GM18867 (cell line): ENCODE results near the gene FOXC2.

Experiments used
- ATAC-seq: cut with Tn5 transposase; IDR thresholded peaks from one replicate; pipeline ENCODE4 v1.9.1; 2021; ENCODE audit warnings: mild to moderate bottlenecking, moderate library complexity; ENCODE audit not compliant: unreplicated experiment

The FOXC2 gene

DNA sequence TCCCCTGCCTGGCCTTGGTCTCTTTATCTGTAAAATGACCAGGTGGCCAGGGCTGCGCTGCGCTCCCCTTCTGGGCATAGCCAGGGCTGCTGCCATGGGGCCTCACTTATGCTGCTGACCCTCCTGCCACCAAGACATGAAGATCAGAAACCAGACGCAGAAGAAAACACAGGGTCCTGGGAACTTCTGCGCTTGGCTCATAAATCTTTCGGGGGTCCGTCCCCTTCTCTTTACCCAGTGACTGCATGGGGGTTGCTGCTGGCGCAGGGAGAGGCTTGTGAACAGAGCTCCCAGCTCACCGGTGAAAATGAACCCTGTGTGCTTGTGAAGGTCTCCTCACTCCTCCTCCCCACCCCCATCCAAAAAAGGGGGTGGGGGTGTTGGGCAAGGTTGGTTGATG is 6.0 kb downstream of the FOXC2 start:
- ATAC-seq = no peak

DNA sequence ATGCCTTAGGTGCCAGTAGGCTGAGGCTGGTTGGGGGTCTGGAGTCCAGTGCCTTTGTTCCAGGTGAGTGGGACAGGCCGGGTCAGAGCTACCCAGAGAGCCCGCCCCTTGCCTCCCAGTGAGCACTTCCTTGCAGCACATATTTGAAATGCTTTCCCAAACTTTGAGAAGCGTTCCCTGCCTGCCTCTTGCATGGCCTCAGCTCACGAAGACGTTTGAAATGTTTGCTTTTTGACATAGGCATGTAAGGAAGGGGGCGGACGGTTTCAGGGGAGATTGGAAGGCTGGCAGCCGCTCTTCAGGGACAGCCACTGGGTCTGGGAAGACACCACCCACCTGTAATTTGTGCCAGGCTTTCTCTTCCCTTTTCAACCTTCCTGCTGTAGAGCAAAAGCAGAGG is 6.6 kb downstream of the FOXC2 start:
- ATAC-seq = no peak

DNA sequence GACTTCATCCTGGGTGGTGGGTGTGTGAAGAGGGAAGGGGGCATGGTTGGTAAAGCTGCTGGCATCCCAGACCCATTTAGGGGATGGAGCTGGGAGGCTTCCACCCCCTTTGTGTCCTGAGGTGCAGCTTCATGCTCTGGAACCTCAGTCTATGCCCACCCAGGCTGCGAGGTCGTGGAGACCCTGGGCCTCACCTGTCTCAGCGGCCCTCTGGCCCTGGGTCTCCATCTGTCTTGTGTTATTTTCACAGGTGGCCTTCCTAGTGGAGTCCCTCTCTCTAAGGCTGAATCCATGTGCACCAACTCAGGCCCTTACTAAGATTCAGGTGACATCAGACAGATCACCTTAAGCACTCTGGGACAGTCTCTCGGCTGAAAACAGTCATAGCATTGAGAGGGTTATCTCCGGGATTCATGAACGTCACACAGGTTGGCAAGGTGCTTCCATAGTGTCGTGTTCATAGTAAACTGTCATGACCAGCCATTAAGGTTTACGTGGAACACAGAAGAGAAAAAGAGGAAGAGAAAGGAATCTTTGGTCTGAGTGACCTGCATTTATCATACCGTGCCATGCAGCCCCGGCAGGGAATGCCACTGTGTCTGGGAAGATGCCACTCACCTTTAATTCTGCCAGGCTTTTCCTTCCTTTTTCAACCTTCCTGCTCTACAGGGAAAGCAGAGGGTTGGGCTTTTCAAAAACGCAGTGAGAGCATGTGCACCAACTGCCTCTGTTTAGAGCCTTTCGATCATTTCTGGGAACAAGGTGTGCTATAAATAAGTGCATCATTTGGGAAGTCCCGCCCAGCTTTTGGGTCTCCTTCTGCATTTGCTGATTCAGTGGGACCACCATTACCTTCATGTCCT is 7.2 kb downstream of the FOXC2 start:
- no peak for ATAC-seq

DNA sequence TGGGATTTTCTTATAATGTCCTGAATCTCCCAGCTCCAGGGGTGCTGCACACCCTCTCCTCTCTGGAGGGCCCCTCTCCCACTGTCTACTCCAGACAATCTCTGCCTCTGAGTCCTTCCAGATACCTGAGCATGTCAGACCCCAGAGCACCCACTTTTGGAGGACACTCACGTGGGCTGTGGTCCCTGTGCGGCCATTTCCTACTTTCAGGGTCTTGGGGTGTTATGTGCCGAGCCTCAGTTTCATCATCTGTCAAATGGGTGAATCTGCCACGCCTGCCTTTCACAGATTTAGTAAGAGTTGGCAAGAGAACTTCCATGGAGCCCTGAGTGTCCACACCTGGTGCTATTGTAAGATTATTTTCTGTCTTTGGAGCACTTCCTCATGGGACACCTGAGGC is 8.0 kb downstream of the FOXC2 start:
- no peak for ATAC-seq

DNA sequence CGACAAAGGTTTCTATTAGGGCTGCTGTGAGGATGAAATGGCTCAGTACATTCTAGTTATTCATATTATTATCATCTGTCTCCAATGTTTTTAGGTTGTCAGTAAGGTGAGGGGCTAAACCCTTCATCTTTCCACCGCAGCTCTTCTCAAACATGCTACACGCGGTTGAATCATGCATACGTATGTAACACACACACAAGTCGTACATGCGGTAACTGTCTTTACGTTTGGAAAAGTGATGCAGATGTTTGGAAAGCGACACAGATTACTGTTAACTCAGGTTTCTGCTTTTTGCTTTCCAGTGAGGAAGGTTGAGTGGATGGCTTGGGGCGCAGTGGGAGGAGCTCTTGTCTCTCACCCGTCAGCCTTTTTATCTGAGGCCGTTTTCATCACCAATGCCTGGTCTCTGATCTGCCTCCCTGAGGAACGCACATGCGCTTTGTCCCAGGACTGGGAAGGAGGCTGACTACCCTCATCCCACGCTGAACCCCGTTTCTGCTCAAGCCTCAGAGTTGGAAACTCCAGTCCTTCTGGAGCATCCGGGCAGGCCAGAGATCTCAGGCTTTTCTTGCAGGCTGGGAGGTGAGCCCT is 8.6 kb downstream of the FOXC2 start:
- no peak for ATAC-seq

DNA sequence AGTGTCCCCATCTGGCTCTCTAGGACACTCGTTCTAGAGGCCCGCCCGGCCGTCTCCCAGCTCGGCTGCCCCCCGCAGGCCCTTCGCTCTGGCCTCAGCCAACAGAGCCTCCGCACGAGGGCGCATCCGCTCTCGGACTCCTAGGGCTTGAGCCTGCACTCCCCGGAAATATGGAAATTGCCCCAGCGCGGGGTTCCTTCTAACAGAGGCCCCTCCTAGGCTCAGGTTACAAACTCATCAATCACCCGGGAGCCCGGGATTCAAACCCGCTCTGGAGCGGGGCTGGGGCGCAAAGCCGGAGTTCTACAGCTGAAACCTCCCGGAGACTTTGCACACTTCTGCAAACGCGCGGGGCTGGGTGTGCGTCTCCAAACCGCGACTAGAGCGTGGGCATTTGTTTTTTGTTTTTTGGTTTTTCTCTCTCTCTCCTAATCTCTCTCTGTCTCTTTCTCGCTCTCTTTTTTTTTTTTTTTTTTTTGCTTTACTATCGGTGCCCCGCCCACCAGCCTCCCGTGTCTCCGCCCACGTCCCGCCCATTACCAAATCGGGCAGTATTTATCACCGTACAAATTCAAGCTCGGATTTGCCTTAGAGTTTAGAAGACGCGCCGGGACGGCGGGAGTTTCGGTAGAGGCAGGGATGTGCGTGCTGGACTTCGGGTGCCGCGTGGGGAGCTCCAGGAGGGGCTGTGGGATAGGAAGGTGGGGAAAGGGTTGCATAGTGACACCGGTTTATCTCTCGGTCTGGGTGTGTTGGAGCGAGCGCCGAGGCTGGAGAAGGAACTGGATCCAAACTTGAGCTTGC is 9.3 kb downstream of the FOXC2 start:
- no peak for ATAC-seq

DNA sequence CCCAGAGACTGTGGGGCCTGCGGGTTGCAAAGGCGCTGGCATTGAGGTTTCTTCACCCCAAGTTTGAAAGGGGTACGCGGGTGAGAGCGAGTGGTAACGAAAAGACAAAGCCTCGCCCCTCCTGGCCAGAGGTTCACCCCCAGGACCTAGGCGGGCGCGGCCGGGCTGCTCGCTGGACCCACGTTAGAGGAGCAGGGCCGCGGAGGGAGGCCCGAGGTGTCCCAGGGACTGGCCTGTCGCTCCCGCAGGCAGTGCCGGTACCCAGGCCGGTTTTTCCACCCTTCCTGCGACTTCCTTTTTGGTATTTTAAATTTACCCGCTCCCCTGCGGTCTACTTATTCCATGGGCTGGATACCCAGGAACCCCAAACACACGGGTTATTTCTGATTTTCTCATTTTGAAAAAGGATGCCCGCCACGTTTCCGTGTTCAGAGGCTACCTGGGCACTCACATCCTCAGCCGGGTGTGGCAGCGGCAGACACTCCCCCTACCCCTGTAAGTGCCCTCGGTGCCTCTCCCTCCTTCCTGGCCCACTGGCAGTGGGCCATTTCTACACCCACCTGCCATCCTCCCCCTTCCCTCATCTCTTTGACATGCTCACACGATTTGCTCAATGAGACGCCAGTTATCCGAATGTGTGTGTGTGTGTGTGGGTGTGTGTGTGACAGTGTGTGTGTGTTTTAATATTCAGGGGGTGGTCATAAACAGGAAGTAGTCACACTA is 10.1 kb downstream of the FOXC2 start:
- ATAC-seq = no peak

DNA sequence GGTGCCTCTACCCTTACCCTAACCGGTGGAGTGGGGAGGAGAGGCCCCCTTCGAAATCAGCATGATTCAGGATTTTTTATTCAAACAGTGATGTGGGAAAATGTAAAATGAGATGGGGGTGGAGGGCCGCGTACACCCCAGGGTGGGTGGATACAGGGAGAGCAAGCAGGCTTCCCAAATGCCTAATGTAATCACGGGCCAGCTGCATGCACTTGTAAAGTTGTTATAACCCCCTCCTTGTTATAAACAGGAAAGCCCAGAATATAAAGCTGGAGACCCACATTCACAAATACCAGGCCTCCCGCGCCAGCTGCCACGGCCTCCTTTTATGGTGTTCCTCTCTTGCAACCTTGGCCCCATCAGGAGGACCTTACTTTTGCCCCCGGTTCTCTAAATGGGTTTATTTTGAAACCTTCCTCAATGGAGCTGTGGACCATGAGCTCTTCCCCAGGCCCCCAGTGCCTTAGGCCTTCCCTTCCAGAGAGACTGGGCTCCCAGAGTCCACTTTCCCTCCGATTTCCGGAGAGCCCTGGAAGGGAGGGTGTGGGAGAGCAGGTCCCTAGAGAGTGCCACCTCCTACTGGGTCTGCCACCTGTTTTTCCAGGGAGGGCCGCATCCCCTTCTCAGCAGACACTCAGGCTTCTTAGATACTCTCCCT is 10.8 kb downstream of the FOXC2 start:
- ATAC-seq = no peak

DNA sequence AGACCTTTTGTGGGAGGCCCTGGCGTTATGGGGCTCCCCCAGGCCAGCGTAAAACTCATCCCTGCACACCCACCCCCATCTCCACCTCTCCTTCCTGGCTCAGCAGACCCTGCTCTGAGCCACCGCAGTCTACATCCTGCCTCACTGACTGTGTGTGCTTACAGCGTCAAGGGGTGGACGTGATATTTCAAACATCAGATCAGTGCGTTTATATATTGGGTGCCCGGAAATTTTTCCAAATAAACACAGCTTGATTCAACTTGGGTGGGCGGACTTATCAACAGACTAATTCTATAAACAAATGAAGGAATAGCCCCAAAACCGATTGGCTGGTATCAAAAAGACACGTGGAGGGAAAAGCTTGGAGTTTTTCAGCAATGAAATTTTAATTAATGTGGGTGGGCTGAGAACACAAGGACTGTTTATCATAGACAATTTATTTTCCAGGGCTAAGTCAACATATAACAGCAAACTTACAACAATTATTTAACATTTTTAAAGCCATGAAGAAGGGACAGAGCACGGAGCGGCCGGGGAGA is 11.5 kb downstream of the FOXC2 start, which contains the start of gene FOXL1:
Gene FOXL1, plus strand, starts transcription at position 489 of the 539 bp plus-strand sequence. CDS start 175 bp downstream, outside the sequence.
- ATAC-seq = no peak

DNA sequence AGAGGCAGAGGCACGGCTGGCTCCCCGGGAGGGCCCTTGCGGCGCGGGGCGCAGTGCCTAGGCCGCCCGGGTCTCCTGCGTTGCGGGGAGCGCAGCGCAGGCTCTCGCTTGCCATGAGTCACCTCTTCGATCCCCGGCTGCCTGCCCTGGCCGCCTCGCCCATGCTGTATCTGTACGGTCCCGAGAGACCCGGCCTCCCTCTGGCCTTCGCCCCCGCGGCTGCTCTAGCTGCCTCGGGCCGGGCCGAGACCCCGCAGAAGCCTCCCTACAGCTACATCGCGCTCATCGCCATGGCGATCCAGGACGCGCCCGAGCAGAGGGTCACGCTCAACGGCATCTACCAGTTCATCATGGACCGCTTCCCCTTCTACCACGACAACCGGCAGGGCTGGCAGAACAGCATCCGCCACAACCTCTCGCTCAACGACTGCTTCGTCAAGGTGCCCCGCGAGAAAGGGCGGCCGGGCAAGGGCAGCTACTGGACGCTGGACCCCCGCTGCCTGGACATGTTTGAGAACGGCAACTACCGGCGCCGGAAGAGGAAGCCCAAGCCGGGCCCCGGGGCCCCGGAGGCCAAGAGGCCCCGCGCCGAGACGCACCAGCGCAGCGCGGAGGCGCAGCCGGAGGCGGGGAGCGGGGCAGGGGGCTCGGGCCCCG is 12.1 kb downstream of the FOXC2 start:
- ATAC-seq = no peak

DNA sequence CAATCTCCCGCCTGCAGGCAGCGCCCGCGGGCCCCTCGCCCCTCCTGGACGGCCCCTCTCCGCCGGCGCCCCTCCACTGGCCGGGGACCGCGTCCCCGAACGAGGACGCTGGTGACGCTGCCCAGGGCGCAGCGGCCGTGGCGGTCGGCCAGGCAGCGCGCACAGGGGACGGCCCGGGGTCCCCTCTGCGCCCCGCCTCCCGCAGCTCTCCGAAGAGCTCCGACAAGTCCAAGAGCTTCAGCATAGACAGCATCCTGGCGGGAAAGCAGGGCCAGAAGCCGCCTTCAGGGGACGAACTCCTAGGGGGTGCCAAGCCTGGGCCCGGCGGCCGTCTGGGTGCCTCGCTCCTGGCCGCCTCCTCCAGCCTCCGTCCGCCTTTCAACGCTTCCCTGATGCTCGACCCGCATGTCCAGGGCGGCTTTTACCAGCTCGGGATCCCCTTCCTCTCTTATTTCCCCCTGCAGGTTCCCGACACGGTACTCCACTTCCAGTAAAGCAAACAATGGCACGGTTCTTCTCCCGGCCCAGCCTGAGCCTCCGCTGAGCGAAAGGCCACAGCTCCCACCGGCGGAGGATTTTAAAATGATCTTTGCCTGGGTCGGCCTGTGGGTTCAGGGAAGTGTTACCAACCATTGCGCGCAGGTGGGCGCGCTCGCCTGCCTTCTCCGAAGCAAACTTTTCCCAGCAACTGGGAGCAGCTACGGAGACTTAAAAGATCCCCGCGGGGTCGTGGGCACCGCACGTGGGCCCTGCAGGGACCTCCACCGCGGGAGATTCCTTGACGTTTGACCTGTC is 12.8 kb downstream of the FOXC2 start:
- no peak for ATAC-seq

DNA sequence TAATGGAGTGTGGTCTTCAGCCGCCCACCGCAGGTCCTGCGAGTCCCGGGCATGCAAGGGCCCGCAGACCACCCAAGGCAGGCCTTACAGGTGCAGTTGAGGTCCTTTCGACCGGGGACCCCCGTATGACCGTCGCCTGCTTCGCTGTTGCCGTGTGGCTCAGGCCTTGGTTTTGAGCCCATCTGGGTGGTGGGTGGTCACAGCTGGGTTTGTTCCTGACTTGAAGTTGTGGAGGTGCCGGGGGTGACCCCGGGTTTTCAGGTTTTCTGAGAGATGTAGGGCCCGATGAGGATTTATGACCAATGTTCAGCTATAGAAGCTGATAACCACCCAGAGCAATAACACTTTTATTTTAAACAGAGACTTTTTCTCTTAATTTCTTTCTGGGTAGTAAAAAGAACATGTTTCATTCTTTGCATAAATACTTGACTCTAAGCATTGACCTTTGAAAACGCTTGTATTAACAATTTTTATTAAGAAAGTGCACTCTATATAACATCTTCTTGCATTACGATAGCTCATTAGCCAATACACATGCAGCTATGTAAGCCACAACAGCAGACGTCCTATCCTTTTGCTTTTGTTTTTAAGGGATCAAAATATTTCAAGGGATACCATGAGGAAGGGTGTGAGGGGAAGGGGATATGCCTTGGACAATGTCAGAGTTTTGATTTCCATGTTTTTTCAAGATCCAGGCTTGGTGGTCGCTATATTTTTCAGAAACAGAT is 13.6 kb downstream of the FOXC2 start:
- no peak for ATAC-seq

DNA sequence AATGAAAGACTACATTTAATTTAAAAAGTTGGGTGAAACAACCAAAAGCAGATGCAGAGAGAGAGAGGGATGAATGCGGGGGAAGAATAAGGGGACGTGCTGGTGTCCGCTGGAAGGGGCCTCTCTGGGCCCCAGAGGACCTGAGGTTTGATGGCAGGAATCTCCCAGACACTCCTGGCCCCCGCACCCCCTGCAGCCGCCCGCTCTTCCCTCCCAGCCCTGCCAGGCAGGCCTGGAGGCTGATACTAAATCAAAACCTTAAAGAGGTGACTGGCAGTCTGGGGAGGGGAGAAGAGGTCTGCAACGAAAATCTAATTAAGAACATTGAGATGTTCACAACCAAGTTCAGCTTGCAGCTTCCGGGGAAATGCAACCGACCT is 14.2 kb downstream of the FOXC2 start:
- ATAC-seq = no peak

DNA sequence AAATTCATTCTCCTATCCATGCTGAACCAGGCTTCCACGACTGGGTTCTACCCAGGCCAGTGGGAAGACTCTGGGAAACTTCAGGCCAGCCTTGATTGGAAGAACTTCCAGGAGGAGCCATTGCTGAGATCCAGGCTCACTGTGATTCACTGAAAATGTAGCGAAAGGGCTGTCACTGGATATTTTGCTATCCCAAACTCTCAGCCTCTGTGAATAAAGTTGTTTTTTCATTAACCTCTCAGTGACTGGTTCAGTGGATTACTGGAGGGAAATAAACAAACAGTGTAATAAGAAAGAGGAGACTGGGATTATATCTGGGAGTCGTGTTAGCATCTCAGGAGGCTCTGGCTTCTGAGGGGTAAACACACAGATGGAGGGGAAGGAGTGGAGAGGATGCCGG is 14.8 kb downstream of the FOXC2 start:
- no peak for ATAC-seq

DNA sequence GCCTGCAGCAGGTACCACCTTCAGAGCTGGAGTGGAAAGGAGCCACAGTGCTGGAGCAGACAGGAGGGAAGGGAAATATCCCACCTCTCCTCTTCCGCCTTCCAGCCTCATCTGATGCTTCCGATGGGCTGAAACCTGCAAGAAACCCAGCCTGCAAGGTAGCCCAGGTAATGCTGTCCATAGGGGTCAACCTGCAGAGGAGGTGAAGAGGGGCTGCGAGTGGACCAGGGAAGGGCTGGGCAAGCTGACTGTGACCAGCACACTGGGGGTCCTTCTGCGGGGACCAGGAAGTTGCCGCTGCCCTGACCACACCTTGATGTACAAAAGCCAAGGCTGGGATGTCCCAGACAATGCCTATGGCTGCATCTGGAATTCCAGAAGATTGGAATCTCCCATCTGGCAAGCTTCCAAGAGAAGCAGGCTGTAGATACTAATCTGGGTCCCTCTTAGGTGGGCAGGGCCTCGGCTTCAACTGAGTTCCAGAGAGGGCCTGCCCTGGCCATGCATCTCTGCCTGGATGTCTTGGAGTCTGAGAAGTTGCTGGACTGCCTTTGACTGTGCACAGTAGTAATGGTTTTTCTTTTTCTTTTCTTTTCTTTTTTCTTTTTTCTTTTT is 17.5 kb downstream of the FOXC2 start:
- no peak for ATAC-seq

DNA sequence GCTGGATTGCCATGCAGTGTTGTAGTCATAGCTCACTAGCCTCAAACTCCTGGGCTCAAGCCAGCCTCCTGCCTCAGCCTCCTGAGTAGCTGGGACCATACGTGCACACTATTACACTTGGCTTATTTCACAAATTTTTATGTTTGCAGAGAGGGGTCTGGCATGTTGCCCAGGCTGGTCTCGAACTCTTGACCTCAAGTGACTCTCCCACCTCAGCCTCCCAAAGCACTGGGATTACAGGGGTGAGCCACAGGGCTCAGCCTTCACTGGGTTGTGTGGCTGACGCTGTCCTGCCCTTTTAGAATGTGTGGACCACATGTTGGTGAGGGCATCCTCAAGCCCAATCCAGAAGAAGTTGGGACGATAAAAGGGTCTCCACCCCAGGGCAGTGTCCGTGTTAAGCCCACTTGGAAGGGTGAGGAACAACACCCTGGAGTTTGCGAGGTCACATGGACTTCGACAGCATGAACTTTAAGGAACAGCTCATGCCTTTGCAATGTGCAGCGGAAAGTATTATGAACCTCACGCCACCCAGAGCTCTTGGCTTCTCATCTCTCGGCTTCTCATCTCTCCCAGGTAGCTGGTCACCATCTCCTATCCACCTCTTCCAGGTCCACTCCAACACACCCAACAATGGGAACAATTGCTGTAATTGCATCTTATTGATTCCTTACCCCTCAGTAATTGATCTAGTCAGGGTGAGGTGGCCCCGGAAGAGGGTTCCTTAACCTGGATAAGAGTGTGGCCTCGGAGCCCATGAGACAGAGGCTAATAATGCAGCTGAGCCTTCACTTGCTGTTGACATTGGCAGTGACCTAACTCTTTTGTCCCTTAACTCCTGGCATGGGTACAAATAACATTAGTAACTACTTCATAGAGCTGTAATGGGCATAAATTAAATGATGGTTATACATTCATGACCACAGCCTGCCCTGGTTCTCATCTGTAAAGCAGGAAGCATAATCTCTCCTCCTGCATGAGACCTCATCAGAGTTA is 18.4 kb downstream of the FOXC2 start:
- no peak for ATAC-seq
